PFSK-1 (cell line): ENCODE data around the gene LRBA.

Source experiments
- FOXP2 ChIP-seq: optimal IDR thresholded peaks from 2 replicates; pipeline ENCODE3; 2011; ENCODE audit warnings: borderline replicate concordance, control low read depth, inconsistent platforms; ENCODE audit not compliant: insufficient read depth; ENCODE audit errors: extremely low read length, extremely low read depth
- POLR2AphosphoS5 ChIP-seq: IDR thresholded peaks from 2 replicates; pipeline ENCODE4 v1.6.1; 2012; ENCODE audit warnings: low read depth, mild to moderate bottlenecking, control low read depth, low read length, moderate library complexity
- SIN3A ChIP-seq: IDR thresholded peaks from 2 replicates; pipeline ENCODE4 v1.6.1; 2012; ENCODE audit warnings: mild to moderate bottlenecking, low read length, moderate library complexity, borderline replicate concordance; ENCODE audit not compliant: insufficient read depth
- TAF1 ChIP-seq: IDR thresholded peaks from 2 replicates; pipeline ENCODE4 v1.6.1; 2012; ENCODE audit warnings: low read length, control low read depth, borderline replicate concordance; ENCODE audit not compliant: insufficient read depth
- TF ChIP-seq, protein P1 (sequence below), 2 experiments: IDR thresholded peaks; 2 replicates each; pipeline versions ENCODE4 v1.6.1 to v1.8.0; 2011 to 2012; ENCODE audit warnings: low read depth in 2 of 2, low read length in 2 of 2, control low read depth in 1 of 2, inconsistent platforms in 1 of 2, mild to moderate bottlenecking in 1 of 2, moderate library complexity in 1 of 2; ENCODE audit not compliant: insufficient read depth in 1 of 2

LRBA gene

DNA sequence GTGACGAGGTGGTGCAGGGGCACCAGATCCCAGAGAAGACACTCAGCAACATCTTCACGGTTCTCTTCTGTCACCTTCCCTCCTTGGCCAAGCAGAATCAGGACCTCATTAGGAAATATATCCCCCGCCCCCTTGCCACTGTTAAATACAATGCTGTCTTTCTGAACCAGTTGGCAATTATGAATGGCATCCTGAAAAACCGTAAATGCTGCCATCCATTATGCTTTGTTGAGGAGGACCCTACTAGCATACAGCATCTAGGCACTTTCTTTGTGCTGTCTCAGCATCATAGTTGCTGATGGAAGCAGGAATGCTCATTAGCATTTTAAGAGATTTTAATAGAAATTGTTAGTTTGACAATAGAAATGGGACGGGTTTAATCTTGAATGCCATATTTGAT, 798.4 kb downstream of the LRBA start:
- TF ChIP-seq FOXP2: no peak
- no peak for TF ChIP-seq SIN3A
- TF ChIP-seq TAF1: no peak
- TF ChIP-seq, protein P1, sequence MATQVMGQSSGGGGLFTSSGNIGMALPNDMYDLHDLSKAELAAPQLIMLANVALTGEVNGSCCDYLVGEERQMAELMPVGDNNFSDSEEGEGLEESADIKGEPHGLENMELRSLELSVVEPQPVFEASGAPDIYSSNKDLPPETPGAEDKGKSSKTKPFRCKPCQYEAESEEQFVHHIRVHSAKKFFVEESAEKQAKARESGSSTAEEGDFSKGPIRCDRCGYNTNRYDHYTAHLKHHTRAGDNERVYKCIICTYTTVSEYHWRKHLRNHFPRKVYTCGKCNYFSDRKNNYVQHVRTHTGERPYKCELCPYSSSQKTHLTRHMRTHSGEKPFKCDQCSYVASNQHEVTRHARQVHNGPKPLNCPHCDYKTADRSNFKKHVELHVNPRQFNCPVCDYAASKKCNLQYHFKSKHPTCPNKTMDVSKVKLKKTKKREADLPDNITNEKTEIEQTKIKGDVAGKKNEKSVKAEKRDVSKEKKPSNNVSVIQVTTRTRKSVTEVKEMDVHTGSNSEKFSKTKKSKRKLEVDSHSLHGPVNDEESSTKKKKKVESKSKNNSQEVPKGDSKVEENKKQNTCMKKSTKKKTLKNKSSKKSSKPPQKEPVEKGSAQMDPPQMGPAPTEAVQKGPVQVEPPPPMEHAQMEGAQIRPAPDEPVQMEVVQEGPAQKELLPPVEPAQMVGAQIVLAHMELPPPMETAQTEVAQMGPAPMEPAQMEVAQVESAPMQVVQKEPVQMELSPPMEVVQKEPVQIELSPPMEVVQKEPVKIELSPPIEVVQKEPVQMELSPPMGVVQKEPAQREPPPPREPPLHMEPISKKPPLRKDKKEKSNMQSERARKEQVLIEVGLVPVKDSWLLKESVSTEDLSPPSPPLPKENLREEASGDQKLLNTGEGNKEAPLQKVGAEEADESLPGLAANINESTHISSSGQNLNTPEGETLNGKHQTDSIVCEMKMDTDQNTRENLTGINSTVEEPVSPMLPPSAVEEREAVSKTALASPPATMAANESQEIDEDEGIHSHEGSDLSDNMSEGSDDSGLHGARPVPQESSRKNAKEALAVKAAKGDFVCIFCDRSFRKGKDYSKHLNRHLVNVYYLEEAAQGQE (IDR thresholded peaks at IDR 0.05; ENCODE audit: insufficient read depth in 1 of 2, low read depth in 2 of 2, low read length in 2 of 2): no peak
- TF ChIP-seq POLR2AphosphoS5: no peak

GRCh38 chr4:150215601-150216000, 799.5 kb downstream of the LRBA start:
- no peak for TF ChIP-seq POLR2AphosphoS5
- TF ChIP-seq TAF1: no peak
- TF ChIP-seq FOXP2: no peak
- no peak for TF ChIP-seq SIN3A
- TF ChIP-seq, protein P1 (IDR thresholded peaks at IDR 0.05; ENCODE audit: insufficient read depth in 1 of 2, low read depth in 2 of 2, low read length in 2 of 2): no peak
